Measurements from ENCODE around the gene PSMC5.
"Not testable (repeated sequence)": the region's sequence is repeated elsewhere in the genome, so short reads cannot be mapped to it uniquely, and the experiment has no call there.

The PSMC5 gene

DNA sequence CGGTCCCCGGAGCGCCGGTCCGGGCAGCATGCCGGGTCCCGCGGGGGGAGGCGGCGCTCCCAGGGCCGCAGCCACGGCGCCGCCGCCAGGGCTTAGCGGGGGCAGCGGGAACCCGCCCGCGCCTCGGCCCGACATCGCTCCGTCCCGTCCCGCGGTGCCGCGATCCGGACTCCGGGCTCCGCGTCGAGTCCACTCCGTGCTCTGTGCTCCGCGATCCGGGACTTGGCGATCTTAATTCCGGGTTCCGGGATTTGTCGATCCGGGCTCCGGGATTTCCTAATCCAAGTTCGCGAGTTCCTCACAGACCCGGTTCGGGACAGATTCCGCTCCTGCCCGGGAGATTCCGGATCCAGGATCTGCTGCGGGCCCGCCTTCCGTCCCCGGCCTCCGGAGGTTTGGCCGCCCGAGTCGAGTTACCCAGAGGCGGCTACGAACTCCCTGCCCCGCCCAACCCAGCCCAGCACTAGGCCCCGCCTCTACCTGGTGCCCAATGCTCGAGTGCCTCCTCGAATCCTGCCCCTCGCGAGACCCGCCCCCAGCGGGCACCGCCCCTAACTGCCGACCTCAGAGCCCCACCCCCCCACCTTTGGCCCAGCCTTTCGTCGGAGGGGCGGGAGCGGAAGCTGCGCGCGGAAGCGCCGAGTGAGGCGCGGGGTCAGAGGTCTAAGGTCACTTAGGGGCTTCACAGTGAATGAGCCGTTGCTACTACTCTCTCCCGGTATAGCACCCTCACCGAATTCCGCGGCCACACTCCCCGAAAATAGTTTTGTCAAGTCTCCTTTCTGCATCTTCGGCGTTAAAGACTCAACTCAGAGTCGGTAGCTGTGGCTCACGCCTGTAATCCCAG is 15.5 kb downstream of the PSMC5 start, which contains the start of gene SMARCD2:
TSS of gene SMARCD2 (minus strand) at position 146 of the 847 bp plus-strand sequence. CDS start at position 135, 11 bp downstream.
- TF ChIP-seq, protein P1, sequence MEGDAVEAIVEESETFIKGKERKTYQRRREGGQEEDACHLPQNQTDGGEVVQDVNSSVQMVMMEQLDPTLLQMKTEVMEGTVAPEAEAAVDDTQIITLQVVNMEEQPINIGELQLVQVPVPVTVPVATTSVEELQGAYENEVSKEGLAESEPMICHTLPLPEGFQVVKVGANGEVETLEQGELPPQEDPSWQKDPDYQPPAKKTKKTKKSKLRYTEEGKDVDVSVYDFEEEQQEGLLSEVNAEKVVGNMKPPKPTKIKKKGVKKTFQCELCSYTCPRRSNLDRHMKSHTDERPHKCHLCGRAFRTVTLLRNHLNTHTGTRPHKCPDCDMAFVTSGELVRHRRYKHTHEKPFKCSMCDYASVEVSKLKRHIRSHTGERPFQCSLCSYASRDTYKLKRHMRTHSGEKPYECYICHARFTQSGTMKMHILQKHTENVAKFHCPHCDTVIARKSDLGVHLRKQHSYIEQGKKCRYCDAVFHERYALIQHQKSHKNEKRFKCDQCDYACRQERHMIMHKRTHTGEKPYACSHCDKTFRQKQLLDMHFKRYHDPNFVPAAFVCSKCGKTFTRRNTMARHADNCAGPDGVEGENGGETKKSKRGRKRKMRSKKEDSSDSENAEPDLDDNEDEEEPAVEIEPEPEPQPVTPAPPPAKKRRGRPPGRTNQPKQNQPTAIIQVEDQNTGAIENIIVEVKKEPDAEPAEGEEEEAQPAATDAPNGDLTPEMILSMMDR (IDR thresholded peaks at IDR 0.05; ENCODE audit: insufficient read depth, low read length, missing control alignments) = no peak
- ChIA-PET CTCF (interaction anchor here (1.1 to 5.3 kb wide), 5 partner anchors 8 to 23 kb away, joined by 3 to 58 read pairs (median 6); partner anchors contain the start of gene FTSJ3), POLR2A (interaction anchor here (0.9 to 2.0 kb wide), 3 partner anchors 10 to 69 kb away, joined by 3 to 8 read pairs (median 6); partner anchors contain the start of genes CCDC47, DDX42 and PSMC5)
- DNase-seq (ENCODE audit: low read depth, low spot score) = peak; percentile 93
- H3K4me3 ChIP-seq (ENCODE audit: low read depth, low read length) = peak within 1 kb of the TSS; percentile 82

DNA sequence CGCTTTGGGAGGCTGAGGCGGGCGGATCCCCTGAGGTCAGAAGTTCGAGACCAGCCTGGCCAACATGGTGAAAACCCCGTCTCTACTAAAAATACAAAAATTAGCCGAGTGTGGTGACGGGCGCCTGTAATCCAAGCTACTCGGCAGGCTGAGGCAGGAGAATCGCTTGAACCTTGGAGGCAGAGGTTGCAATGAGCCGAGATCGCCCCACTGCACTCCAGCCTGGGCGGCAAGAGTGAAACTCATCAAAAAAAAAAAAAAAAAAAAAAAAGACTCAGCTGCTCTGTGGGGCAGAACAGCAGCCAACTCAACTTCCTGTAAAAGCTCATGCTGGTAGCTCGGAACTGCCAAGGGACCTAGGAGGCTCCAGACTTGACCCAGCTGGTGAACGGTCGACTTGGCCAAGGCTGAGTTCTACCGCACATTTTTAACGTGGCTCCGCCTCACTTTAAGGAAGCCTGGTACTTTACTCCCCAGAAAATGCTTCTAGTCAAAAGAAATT is 16.2 kb downstream of the PSMC5 start:
- not testable (repeated sequence) for DNase-seq (ENCODE audit: low read depth, low spot score)
- POLR2A ChIA-PET = interaction anchor here (0.7 to 1.0 kb wide), 3 partner anchors 16 to 70 kb away, joined by 3 to 7 read pairs (median 6); partner anchors contain the start of genes CCDC47, DDX42 and PSMC5
- H3K4me3 ChIP-seq (ENCODE audit: low read depth, low read length) = peak overlapping the region; percentile 82
- CTCF ChIA-PET = interaction anchor here (0.6 to 2.6 kb wide), 5 partner anchors 9 to 356 kb away, joined by 3 to 7 read pairs (median 3); no protein-coding TSS in a partner anchor

DNA sequence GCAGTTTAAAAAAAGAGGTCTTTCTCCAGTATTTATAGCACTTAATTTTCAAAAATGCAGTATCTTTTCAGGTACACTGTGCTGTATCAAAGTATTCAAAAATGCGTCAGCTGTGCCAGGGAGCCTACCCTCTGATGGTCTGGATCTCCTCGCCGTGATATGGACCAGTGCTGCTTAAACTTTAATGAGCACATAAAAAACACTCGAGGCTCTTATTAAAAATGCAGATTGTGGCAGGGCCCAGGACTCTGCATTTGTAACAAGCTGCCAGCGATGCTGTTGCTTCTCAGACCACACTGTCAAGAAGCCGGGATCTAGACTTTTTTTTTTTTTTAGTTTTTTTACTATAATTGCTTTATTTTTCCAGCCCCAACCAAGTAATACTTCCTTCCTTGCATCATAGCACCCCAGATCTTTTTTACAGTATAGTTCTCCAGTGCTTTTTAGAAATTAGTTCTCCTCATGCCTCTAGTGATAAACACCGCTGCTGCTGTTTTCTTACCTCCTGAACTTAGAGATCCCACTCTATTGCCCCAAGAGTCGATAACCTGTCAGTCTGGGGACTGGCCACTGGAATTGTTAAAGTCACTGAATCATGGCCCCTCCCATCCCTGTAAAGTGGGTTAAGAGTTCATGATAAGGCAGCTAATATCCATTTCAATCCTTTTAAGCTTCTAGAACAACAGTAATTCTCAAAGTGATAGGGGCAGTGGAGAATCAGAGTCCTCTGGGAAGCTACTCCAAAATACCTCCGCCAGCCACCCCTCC is 16.9 kb downstream of the PSMC5 start:
- TF ChIP-seq, protein P1 (IDR thresholded peaks at IDR 0.05; ENCODE audit: insufficient read depth, low read length, missing control alignments) = no peak
- no peak overlapping the region for H3K4me3 ChIP-seq (ENCODE audit: low read depth, low read length)
- no peak for DNase-seq (ENCODE audit: low read depth, low spot score)
- ChIA-PET POLR2A (interaction anchor here (0.7 to 1.0 kb wide), 4 partner anchors 15 to 302 kb away, joined by 3 to 7 read pairs (median 4); partner anchors contain the start of genes CCDC47, DDX42 and PSMC5), CTCF (interaction anchor here (0.6 to 2.6 kb wide), 7 partner anchors 10 to 356 kb away, joined by 3 to 9 read pairs (median 3); no protein-coding TSS in a partner anchor)

DNA sequence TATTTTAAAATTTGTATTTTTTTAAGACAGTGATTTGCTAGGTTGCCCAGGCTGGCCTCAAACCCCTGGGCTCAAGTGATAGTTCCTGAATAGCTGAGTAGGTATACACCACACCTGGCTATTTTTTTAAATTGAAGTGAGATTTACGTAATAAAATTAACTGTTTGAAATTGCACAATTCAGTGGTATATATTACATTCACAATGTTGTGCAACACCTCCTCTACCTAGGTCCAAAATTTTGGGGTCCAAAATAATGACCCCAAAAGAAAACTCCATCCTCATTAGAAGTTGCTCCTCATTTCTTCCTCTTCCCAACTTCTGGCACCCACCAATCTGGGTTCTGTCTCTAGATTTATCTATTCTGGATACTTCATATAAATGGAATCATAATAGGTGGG is 18.3 kb downstream of the PSMC5 start:
- POLR2A ChIA-PET = no interaction called here
- DNase-seq (ENCODE audit: low read depth, low spot score) = no peak
- CTCF ChIA-PET = interaction anchor here (1.0 to 2.0 kb wide), 3 partner anchors 9 to 20 kb away, joined by 3 to 9 read pairs (median 3); no protein-coding TSS in a partner anchor
- TF ChIP-seq, protein P1 (IDR thresholded peaks at IDR 0.05; ENCODE audit: insufficient read depth, low read length, missing control alignments) = no peak
- H3K4me3 ChIP-seq (ENCODE audit: low read depth, low read length) = no peak overlapping the region

DNA sequence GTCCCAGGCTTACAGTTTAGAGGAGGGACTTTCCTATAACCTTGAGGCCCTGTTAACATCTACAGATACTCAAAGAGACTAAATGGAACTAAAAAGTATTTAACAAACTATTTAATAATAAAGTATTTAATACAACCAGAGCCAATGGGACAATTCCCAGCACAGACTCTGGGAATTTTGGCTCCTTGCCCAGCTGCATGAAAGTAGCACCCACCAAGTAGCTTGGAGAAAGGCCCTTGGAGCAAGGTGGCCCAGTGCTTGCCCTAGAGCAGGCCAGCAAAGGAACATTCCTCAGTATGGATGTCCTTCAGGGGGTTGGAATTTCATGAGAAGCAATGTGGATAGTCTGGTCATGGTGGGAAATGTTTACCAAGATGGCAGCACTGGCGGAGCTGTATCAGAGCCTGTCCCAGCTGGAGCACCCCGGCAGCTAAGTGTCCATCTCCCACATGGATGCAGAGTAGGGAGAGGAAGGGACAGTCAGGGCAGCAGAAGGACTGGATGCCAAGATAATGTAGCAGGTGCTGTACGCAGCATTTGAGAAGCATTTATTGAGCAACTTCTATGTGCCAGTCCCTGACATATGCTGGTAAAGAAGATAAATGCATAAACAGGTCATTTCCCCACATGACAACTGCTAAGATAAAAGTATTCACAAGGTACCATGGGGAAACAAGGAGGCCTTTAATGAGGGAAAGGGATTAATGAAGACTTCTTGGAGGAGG is 20.5 kb downstream of the PSMC5 start:
- no peak overlapping the region for H3K4me3 ChIP-seq (ENCODE audit: low read depth, low read length)
- ChIA-PET POLR2A (no interaction called here), CTCF (interaction anchor here (0.7 to 4.0 kb wide), 6 partner anchors 9 to 27 kb away, joined by 3 to 35 read pairs (median 9); no protein-coding TSS in a partner anchor)
- DNase-seq (ENCODE audit: low read depth, low spot score) = no peak
- TF ChIP-seq, protein P1 (IDR thresholded peaks at IDR 0.05; ENCODE audit: insufficient read depth, low read length, missing control alignments) = no peak
